Measurements from ENCODE around the gene DDB1.

The DDB1 gene

GRCh38 chr11:61332797-61333549 is at the start of gene DDB1, which contains the start of gene TKFC:
Gene DDB1 (minus strand): TSS chr11:61333105. CDS start chr11:61332968, 137 bp downstream.
Gene TKFC (plus strand): TSS chr11:61333228. CDS start chr11:61334729, 1,501 bp downstream.
- Mint-ChIP-seq H3K9me3 (no peaks in the 10 kb centered on the region), H3K27me3 (no peaks in the 10 kb centered on the region), H3K36me3 (peaks cover 18 to 36% of the 10 kb centered on the region in 2 donors), H3K4me3 (peak within 1 kb of the TSS; percentile 87 to 99), H3K4me1 (peaks cover 42 to 77% of the 10 kb centered on the region in 2 donors), H3K27ac (peak within 1 kb of the TSS; percentile 98)
- ATAC-seq (replicated peaks) (peak; percentile 93 to 94), DNase-seq (peak; percentile 87)

- H3K27me3 Mint-ChIP-seq, result no peaks in the 10 kb centered on the region
- H3K27ac Mint-ChIP-seq, result no peak overlapping the region
- ATAC-seq (replicated peaks) (no peak), DNase-seq (no peak)
- H3K36me3 Mint-ChIP-seq, result peaks cover 10 to 20% of the 10 kb centered on the region in 2 donors
- peaks cover 6 to 20% of the 10 kb centered on the region in 2 donors for H3K4me1 Mint-ChIP-seq
- H3K4me3 Mint-ChIP-seq, result no peak overlapping the region
- no peaks in the 10 kb centered on the region for H3K9me3 Mint-ChIP-seq
Observed at GRCh38 chr11:61380884-61381283, 48.0 kb upstream of the DDB1 start.

- Mint-ChIP-seq H3K4me3 (no peak overlapping the region), H3K36me3 (peaks cover 14 to 23% of the 10 kb centered on the region in 2 donors), H3K9me3 (no peaks in the 10 kb centered on the region), H3K27ac (no peak overlapping the region), H3K27me3 (no peaks in the 10 kb centered on the region), H3K4me1 (peaks cover 4 to 10% of the 10 kb centered on the region in 2 donors)
- no peak for ATAC-seq (replicated peaks)
- DNase-seq, result no peak
Observed at GRCh38 chr11:61378713-61379313, 45.9 kb upstream of the DDB1 start.

GRCh38 chr11:61377461-61378160 is 44.7 kb upstream of the DDB1 start:
- H3K27ac Mint-ChIP-seq, result no peak overlapping the region
- no peaks in the 10 kb centered on the region for H3K9me3 Mint-ChIP-seq
- ATAC-seq (replicated peaks), result no peak
- peaks cover 16 to 27% of the 10 kb centered on the region in 2 donors for H3K36me3 Mint-ChIP-seq
- no peak overlapping the region for H3K4me3 Mint-ChIP-seq
- peaks cover 4 to 10% of the 10 kb centered on the region in 2 donors for H3K4me1 Mint-ChIP-seq
- DNase-seq, result no peak
- no peaks in the 10 kb centered on the region for H3K27me3 Mint-ChIP-seq

GRCh38 chr11:61375761-61376108 is 42.8 kb upstream of the DDB1 start:
- H3K36me3 Mint-ChIP-seq, result peaks cover 26 to 42% of the 10 kb centered on the region in 2 donors
- H3K9me3 Mint-ChIP-seq, result no peaks in the 10 kb centered on the region
- no peaks in the 10 kb centered on the region for H3K27me3 Mint-ChIP-seq
- H3K27ac Mint-ChIP-seq, result no peak overlapping the region
- peaks cover under 1 to 2% of the 10 kb centered on the region in 2 donors for H3K4me1 Mint-ChIP-seq
- no peak for ATAC-seq (replicated peaks)
- no peak overlapping the region for H3K4me3 Mint-ChIP-seq
- no peak for DNase-seq

- DNase-seq (no peak), ATAC-seq (replicated peaks) (no peak)
- no peaks in the 10 kb centered on the region for H3K27me3 Mint-ChIP-seq
- H3K36me3 Mint-ChIP-seq, result peaks cover 44 to 62% of the 10 kb centered on the region in 2 donors
- no peaks in the 10 kb centered on the region for H3K9me3 Mint-ChIP-seq
- H3K4me1 Mint-ChIP-seq, result peaks cover 17 to 24% of the 10 kb centered on the region in 2 donors
- H3K4me3 Mint-ChIP-seq, result no peak overlapping the region
- H3K27ac Mint-ChIP-seq, result peak overlapping the region; percentile 67
Observed at GRCh38 chr11:61372659-61373420, 39.9 kb upstream of the DDB1 start.

GRCh38 chr11:61370349-61371005 is 37.6 kb upstream of the DDB1 start:
- Mint-ChIP-seq H3K4me1 (peaks cover 16 to 24% of the 10 kb centered on the region in 2 donors), H3K4me3 (no peak overlapping the region), H3K27me3 (no peaks in the 10 kb centered on the region), H3K27ac (peak overlapping the region; percentile 3), H3K9me3 (no peaks in the 10 kb centered on the region), H3K36me3 (peaks cover 41 to 53% of the 10 kb centered on the region in 2 donors)
- DNase-seq, result no peak
- ATAC-seq (replicated peaks), result peak; percentile 72

GRCh38 chr11:61369372-61370348 is 36.8 kb upstream of the DDB1 start:
- Mint-ChIP-seq H3K4me1 (peaks cover 16 to 24% of the 10 kb centered on the region in 2 donors), H3K36me3 (peaks cover 37 to 49% of the 10 kb centered on the region in 2 donors), H3K27me3 (no peaks in the 10 kb centered on the region), H3K4me3 (peak overlapping the region in 1 of 2 donors; percentile 33), H3K27ac (peak overlapping the region; percentile 31), H3K9me3 (no peaks in the 10 kb centered on the region)
- DNase-seq, result no peak
- peak; percentile 39 to 45 for ATAC-seq (replicated peaks)

GRCh38 chr11:61368646-61369045 is 35.7 kb upstream of the DDB1 start:
- ATAC-seq (replicated peaks), result no peak
- no peak for DNase-seq
- H3K27me3 Mint-ChIP-seq, result no peaks in the 10 kb centered on the region
- H3K27ac Mint-ChIP-seq, result no peak overlapping the region
- H3K9me3 Mint-ChIP-seq, result no peaks in the 10 kb centered on the region
- peaks cover 37 to 46% of the 10 kb centered on the region in 2 donors for H3K36me3 Mint-ChIP-seq
- H3K4me3 Mint-ChIP-seq, result no peak overlapping the region
- peaks cover 16 to 27% of the 10 kb centered on the region in 2 donors for H3K4me1 Mint-ChIP-seq

GRCh38 chr11:61367406-61367805 is 34.5 kb upstream of the DDB1 start:
- ATAC-seq (replicated peaks), result no peak
- Mint-ChIP-seq H3K27ac (no peak overlapping the region), H3K36me3 (peaks cover 36 to 44% of the 10 kb centered on the region in 2 donors), H3K27me3 (no peaks in the 10 kb centered on the region), H3K4me3 (no peak overlapping the region), H3K4me1 (peaks cover 21 to 40% of the 10 kb centered on the region in 2 donors), H3K9me3 (no peaks in the 10 kb centered on the region)
- no peak for DNase-seq

- Mint-ChIP-seq H3K4me3 (peak overlapping the region in 1 of 2 donors; percentile 99), H3K4me1 (peaks cover 16 to 44% of the 10 kb centered on the region in 2 donors), H3K36me3 (peaks cover 19 to 37% of the 10 kb centered on the region in 2 donors), H3K27ac (no peak overlapping the region), H3K27me3 (no peaks in the 10 kb centered on the region), H3K9me3 (no peaks in the 10 kb centered on the region)
- no peak for DNase-seq
- no peak for ATAC-seq (replicated peaks)
Observed at GRCh38 chr11:61364012-61364675, 31.2 kb upstream of the DDB1 start.

- H3K4me1 Mint-ChIP-seq, result peaks cover 23 to 52% of the 10 kb centered on the region in 2 donors
- H3K36me3 Mint-ChIP-seq, result peaks cover 13 to 30% of the 10 kb centered on the region in 2 donors
- peak overlapping the region; percentile 92 to 99 for H3K4me3 Mint-ChIP-seq
- peak; percentile 27 to 28 for ATAC-seq (replicated peaks)
- DNase-seq, result no peak
- no peaks in the 10 kb centered on the region for H3K9me3 Mint-ChIP-seq
- no peaks in the 10 kb centered on the region for H3K27me3 Mint-ChIP-seq
- H3K27ac Mint-ChIP-seq, result peak overlapping the region; percentile 99
Observed at GRCh38 chr11:61362542-61362875, 29.6 kb upstream of the DDB1 start.

Measured in stimulated activated naive B cell treated with anti-CD40 and anti-IgM and Interleukin-4, amounts not matched to agents 10 μg/mL and 1 μg/mL and 100 μg/mL, for 72 hours (primary cell).